GM19238 (cell line): ENCODE data around the gene WNK1.

ENCODE experiments used
- DNase-seq: peaks from one replicate; pipeline ENCODE4 v3.0.0; 2011; ENCODE audit warnings: low spot score; ENCODE audit not compliant: insufficient read length

The WNK1 gene

DNA sequence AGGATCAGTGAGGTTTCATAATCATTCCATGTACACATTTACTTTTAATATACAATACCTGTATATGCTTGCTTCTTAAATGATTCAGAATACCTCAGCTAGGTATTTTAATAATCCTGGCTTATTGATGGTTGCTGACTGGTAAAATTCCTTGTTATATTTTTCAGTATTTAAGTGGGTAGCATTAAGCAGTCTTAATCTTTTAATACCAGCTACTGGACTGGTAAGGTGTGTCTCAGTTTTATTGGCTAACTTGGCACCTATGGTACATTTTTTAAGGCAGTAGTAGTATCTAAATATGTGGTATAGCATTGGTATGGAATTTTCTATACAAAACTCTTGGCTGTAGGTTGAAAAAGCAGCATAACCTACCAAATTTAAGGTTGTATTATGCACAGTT is 100.5 kb downstream of the WNK1 start:
- no peak for DNase-seq

DNA sequence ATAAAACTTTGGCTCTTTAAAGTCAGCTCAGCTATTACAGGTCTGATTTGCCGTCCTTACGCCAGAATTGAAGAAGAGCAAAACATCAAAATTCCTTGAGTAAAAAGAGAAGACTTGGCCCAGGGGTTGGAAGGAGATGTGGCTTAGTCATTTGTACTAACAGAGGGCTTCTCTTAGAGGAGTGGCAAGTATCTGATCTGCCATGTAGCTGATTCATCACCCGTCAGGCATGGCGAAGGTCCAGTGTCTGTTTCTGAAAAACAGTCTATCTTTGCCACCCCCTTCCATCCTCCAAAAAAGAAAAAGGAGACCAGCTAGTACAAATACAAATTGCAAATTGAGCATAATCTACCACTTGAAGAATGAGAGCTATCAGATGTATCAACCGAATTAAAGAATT is 105.2 kb downstream of the WNK1 start:
- no peak for DNase-seq

DNA sequence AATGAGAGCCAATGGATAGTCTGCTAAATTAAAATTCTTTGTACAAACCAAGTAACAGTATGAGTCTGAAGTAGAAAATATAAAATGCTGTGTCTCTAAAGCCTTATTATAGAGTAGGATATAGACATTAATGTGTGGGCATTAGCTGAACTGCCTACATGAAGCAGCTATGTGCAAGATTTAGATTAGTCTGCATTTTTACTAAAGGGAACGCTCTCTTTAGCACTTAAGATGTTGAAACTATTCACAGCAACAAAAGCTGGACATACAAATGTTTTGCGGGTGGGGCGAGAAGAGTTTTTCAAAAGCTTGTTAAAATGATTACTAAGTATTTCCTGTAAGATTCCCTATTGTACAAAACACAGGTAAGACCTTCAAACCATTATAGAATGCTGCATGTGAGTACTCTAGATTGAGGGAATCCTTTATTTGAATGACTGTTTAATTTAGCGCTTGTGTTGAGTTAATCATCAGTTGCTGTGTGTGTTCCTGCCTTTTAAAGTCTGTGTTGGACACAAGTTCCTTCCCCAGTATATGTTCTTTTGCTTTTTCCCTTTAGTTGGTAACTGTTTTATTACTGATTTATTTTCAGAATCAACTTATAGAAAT is 110.0 kb downstream of the WNK1 start:
- DNase-seq, result no peak

DNA sequence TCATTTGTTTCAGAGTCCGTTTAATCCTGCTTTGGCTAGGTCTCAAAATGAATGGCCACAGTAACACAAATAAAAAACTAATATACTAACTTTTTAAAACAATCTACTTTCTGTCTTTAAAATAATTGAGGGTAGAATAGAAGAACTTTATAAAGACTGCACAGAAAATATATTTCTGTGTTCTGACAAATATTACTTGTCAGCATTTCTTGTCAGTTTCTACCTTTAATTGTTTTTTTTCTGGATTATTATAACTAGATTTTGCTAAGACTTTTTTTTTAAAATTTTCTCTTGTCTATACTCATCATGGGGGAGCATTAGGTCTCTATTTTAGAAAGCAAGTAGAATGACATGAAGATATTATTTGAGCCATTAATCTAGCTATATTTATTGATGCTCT is 110.9 kb downstream of the WNK1 start:
- no peak for DNase-seq

DNA sequence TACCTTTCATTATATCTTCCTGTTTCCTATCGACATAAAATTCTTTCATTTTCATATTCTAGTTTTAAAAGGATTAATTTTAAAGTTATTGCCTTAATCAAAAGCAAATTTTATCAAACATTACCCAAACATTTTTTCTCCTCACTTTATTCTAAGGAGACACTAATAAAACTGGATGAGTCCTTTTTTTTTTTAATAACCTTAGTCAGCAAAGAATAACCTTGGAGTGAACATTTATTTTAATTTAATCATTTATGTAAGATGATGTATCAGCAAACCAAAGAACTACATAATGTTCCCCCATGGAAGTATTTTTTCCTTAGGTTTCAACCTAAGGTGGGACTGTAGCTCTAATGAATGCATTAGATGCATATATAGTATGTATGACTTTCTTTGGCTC is 113.2 kb downstream of the WNK1 start:
- no peak for DNase-seq

DNA sequence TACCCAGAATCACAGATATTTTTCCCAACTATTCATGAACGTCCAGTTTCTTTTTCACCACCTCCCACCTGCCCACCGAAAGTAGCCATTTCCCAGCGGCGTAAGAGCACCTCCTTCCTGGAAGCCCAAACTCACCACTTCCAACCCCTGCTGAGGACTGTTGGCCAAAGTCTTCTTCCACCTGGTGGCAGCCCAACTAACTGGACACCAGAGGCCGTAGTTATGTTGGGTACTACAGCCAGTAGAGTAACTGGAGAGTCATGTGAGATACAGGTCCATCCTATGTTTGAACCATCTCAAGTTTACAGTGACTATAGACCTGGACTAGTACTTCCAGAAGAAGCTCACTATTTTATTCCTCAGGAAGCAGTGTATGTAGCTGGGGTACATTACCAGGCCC is 115.5 kb downstream of the WNK1 start:
- no peak for DNase-seq

DNA sequence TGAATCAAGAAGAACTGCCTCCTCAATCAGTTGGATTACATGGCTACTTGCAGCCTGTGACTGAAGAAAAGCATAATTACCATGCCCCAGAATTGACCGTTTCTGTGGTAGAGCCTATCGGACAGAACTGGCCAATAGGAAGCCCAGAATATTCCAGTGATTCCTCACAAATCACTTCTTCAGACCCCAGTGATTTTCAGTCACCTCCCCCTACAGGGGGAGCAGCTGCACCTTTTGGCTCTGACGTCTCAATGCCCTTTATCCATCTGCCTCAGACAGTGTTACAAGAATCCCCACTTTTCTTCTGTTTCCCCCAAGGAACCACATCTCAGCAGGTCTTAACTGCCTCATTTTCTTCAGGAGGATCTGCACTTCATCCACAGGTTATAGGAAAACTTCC is 116.3 kb downstream of the WNK1 start:
- no peak for DNase-seq

DNA sequence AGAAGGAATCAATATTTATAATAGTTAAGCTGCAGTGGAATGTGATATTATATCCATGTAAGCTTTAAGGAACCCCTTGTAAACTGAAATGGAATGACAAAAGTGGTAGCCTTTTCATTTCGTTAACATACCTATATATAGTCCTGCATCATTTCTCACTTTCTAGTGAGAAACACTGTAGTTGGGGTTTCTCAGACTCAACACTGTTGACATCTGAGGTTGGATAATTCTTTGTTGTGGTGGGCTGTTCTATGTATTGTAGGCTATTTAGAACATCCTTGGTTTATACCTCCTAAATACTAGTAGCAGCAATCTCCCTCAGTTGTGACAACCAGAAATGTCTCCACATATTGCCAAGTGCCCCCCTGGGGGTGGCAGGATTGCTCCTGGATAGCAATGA is 118.0 kb downstream of the WNK1 start:
- no peak for DNase-seq

DNA sequence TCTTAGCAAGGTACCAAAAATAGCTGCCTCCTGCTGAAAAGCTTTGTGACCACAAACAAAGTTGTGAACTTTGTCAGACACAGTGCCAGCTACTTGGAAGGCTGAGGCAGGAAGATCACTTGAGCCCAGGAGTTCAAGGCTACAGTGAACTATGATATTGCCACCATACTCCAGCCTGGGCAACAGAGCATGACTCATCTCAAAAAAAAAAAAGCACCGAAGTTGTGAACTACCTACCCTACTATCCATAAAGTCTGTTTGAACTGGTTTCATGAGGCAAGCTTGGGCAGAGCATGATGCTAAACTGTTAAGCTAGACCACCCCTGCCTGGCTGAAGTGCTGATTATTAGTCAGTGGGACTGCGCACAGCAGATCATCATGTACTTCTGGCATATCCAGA is 121.6 kb downstream of the WNK1 start:
- DNase-seq, result no peak

DNA sequence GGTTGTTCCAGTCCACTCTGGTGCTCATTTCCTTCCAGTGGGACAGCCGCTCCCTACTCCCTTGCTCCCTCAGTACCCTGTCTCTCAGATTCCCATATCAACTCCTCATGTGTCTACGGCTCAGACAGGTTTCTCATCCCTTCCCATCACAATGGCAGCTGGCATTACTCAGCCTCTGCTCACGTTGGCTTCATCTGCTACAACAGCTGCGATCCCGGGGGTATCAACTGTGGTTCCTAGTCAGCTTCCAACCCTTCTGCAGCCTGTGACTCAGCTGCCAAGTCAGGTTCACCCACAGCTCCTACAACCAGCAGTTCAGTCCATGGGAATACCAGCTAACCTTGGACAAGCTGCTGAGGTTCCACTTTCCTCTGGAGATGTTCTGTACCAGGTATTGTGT is 127.3 kb downstream of the WNK1 start:
- DNase-seq, result no peak

DNA sequence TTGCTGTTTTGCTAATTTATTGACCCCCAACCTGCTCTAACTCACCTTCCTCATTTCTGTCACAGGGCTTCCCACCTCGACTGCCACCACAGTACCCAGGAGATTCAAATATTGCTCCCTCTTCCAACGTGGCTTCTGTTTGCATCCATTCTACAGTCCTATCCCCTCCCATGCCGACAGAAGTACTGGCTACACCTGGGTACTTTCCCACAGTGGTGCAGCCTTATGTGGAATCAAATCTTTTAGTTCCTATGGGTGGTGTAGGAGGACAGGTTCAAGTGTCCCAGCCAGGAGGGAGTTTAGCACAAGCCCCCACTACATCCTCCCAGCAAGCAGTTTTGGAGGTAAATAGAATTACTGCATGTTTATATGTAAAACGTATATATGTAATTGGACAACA is 128.3 kb downstream of the WNK1 start:
- no peak for DNase-seq

DNA sequence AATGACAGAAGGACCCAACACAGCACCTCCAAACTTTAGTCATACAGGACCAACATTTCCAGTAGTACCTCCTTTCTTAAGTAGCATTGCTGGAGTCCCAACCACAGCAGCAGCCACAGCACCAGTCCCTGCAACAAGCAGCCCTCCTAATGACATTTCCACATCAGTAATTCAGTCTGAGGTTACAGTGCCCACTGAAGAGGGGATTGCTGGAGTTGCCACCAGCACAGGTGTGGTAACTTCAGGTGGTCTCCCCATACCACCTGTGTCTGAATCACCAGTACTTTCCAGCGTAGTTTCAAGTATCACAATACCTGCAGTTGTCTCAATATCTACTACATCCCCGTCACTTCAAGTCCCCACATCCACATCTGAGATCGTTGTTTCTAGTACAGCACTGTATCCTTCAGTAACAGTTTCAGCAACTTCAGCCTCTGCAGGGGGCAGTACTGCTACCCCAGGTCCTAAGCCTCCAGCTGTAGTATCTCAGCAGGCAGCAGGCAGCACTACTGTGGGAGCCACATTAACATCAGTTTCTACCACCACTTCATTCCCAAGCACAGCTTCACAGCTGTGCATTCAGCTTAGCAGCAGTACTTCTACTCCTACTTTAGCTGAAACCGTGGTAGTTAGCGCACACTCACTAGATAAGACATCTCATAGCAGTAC is 132.5 kb downstream of the WNK1 start:
- DNase-seq, result no peak

DNA sequence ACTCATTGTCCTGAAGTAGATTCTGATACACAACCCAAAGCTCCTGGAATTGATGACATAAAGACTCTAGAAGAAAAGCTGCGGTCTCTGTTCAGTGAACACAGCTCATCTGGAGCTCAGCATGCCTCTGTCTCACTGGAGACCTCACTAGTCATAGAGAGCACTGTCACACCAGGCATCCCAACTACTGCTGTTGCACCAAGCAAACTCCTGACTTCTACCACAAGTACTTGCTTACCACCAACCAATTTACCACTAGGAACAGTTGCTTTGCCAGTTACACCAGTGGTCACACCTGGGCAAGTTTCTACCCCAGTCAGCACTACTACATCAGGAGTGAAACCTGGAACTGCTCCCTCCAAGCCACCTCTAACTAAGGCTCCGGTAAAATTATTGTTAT is 133.3 kb downstream of the WNK1 start:
- DNase-seq, result no peak

DNA sequence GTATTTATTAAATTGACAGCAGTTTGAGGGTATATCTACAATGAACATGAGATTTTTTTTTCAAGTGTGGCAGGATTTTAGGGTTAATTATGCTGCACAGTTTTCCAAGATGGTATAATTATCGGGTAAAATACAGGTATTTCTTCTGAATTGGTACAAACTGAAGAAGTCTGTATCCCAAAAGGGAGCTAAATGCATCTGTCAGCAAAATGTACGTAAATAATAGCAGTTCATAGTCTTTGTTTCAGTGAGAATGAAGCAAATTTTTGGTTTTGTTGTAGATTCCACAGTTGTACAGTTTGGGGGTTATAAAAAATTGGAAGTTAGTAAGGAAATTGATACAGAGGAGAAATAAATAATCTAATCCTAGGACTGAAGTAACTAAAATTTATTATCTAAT is 133.8 kb downstream of the WNK1 start:
- no peak for DNase-seq

DNA sequence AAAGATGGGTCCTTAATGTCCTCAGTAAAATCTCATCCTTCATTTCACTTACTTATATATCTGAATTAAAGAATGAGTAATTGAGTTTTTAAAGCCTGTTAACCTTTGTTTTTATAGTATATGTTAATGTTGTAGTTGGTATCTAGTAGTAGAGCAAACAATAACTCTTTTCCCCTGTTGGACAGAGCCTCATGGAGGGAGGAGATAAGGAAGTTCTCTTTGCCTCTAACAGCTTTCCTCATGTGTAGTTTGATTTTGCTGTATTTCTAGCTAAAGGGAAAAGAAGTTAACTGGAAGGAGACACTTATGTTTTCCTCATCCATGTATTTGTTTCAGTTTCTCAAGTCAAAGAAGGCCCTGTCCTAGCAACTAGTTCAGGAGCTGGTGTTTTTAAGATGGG is 141.8 kb downstream of the WNK1 start:
- DNase-seq, result no peak

DNA sequence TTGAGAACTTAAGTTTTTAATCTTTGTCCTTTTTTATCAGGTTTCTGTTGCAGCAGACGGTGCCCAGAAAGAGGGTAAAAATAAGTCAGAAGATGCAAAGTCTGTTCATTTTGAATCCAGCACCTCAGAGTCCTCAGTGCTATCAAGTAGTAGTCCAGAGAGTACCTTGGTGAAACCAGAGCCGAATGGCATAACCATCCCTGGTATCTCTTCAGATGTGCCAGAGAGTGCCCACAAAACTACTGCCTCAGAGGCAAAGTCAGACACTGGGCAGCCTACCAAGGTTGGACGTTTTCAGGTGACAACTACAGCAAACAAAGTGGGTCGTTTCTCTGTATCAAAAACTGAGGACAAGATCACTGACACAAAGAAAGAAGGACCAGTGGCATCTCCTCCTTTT is 143.7 kb downstream of the WNK1 start:
- DNase-seq, result no peak

DNA sequence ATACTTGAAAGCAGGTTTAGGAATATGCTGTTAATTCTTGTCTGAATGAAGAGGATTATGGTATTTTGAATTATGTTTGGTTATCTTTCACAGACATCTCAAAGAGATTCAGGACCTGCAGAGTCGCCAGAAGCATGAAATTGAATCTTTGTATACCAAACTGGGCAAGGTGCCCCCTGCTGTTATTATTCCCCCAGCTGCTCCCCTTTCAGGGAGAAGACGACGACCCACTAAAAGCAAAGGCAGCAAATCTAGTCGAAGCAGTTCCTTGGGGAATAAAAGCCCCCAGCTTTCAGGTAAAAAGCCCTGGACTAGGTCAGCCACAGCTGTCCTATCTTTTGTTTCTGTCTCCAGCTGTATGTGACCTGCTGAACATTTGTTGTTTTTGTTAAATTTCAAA is 145.0 kb downstream of the WNK1 start:
- no peak for DNase-seq

DNA sequence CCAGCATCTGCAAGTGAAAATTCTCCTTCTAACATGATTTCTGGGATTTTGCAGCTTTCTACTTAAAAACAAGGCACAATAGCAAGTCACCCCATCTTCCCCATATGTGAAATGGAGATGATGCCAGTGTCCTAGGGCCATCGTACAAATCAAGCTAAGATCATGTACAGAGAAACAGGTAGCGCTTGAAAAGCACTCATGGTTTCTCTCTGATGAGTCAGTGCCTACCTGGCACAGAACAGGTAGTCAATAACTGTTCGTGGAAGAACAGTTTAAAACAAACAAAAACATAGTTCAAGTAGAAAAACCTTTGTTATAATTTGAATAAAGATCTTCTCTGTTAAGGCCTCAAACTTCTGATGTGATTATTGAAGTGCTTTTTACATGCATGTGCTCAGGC is 150.2 kb downstream of the WNK1 start:
- DNase-seq, result no peak

DNA sequence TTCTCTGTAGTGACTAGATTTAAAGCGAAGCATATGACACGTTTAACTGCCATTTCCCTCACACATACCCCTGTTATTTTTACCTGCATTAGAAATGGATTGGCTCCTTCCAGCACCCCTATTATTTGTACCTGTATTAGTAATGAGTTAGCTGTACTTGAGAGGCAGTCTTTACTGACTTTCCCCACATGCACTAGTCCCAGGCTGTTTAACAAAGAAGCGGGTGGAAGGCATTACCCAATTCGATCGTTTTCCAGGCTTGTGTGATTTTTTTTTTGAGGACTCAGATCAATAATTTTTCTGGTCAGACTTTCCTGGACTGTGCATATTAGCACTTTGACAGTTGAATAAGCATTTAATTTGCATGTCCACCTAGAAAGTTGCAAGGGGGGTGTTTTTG is 150.7 kb downstream of the WNK1 start:
- no peak for DNase-seq

DNA sequence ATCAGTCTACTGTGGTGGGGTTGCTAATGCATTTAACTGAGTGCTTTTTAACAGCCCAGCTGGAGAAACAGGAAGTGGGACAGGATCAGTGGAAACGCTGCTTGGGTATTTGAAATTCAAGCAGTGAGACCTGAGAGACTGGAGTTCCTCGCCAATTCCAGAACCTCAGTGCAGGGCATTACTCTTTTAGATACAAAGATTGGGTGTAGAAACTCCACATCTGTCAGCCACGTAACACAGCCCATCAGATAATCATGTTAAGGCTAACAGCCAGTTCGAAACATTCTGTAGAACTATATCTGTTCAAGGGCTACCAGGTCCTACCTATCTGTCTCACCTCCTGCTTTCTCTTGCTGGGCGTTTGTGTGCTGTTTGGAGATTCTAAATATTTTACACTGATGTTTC is 151.6 kb downstream of the WNK1 start:
- no peak for DNase-seq

DNA sequence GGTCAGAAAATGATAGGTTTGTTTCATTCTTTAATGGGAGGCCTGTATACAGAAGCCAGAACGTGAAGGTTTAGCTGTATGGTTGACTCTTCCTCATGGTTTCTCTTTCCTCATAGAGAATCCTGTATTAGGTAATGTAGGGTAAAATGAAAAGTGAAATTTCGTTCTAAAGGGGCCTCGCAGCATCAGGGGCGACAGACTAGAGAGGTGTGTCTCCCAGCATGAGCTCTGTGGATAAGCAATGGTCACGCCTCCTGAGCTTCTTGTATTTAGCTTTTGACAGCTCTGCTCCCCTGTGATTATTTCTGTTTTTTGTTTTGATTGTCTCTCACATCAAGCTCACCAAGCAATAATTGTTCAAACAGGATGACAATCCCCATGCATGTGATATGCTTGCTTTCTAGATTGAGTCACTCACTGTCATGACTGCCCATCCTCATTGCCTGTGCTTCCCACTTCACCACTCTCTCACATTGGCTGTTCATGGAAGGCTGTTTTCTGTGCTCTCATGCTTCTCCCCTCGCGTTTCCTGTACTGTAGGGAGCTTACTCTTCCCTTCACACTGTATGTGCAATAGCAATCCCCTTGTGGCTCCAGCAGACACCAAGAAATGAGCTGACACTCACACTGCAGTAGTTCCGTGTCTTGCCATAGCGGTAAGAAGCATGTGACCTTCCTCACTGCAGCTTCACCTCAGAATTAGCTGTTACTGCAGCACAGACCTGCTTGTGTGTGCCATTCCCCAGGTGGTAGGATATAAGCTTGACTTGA is 153.1 kb downstream of the WNK1 start:
- DNase-seq, result no peak

DNA sequence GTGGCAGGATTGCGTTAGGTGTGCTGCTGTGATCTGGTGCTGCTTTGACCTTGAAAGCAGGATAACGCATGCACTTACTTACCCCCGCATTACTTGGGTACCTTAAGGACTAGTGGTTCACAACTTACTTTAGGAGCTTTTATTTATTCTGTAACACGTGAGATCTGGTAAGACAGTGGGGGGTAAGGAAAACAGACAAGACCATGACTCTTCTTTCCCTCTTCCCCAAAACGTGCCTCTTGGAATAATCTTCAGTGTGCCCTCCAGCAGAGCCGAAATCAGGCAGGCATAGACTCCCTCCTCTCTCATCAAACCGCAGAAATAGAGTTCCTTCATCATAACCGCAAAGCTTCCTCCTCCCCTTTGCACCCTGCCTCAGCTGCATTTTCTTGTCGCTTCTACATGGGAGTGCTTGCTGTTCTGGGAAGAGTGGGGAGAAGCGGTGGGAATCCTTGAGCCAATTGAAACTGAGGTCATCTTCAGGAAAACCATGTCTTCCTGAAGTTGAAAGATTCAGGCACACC is 153.7 kb downstream of the WNK1 start:
- DNase-seq, result no peak
